ENCODE results near the gene TBX3. TPM values are rescaled to one million over a fixed set of nuclear protein-coding genes. Genes with fewer than 3 reads are reported as not detected.
A peak's percentile ranks its signal among the peaks of the same experiment; 100 is the strongest.

Gene TBX3
- total RNA-seq, 1 donor from 2014 or later = 102 TPM

DNA sequence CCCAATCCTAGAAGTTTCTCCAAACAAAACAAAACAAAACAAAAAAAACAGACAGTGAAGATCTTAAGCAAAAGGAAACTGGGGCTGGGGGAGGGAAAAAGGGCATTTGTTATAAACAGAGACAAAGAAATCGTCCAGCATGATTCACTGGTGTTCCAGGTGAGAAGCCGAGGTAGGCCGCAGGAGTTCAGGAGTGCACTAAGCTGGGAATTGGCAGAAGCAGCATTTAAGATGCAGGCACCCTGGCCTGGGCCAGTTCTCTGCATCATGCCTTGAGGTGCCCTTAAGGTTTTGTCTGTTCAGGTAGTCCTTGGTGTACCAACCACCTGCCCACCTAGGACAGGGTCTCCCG is 11.2 kb downstream of the TBX3 start:
- no peak for TF ChIP-seq CTCF (conservative IDR thresholded peaks at IDR 0.05)

GRCh38 chr12:114671443-114672411 is 12.2 kb downstream of the TBX3 start:
- no peak for DNase-seq (ENCODE audit: extremely low spot score, unreplicated experiment)
- H3K4me1 Mint-ChIP-seq (ENCODE audit: unreplicated experiment) = peaks cover 60% of the 10 kb centered on the region
- H3K27me3 Mint-ChIP-seq = peaks cover 66% of the 10 kb centered on the region
- H3K9me3 Mint-ChIP-seq = no peaks in the 10 kb centered on the region
- peaks cover 43% of the 10 kb centered on the region for H3K36me3 Mint-ChIP-seq
- H3K27ac Mint-ChIP-seq = peak overlapping the region; percentile 90
- H3K4me3 Mint-ChIP-seq = peak overlapping the region; percentile 88
- no peak for TF ChIP-seq CTCF (conservative IDR thresholded peaks at IDR 0.05)

More for the DNA sequence above, 11.2 kb downstream of the TBX3 start:
- Mint-ChIP-seq H3K9me3 (no peaks in the 10 kb centered on the region), H3K4me3 (peak overlapping the region; percentile 88), H3K27ac (peak overlapping the region; percentile 90), H3K36me3 (peaks cover 52% of the 10 kb centered on the region), H3K4me1 (ENCODE audit: unreplicated experiment) (peaks cover 54% of the 10 kb centered on the region), H3K27me3 (peaks cover 62% of the 10 kb centered on the region)
- DNase-seq (ENCODE audit: extremely low spot score, unreplicated experiment) = no peak

- peak overlapping the region; percentile 88 for H3K27ac Mint-ChIP-seq
- no peaks in the 10 kb centered on the region for H3K9me3 Mint-ChIP-seq
- H3K27me3 Mint-ChIP-seq = peaks cover 65% of the 10 kb centered on the region
- no peak for DNase-seq (ENCODE audit: extremely low spot score, unreplicated experiment)
- no peak for TF ChIP-seq CTCF (conservative IDR thresholded peaks at IDR 0.05)
- H3K4me1 Mint-ChIP-seq (ENCODE audit: unreplicated experiment) = peaks cover 58% of the 10 kb centered on the region
- peak overlapping the region; percentile 88 for H3K4me3 Mint-ChIP-seq
- H3K36me3 Mint-ChIP-seq = peaks cover 37% of the 10 kb centered on the region
Observed at GRCh38 chr12:114671066-114671442, 12.9 kb downstream of the TBX3 start.

- no peak for TF ChIP-seq CTCF (conservative IDR thresholded peaks at IDR 0.05)
- Mint-ChIP-seq H3K9me3 (no peaks in the 10 kb centered on the region), H3K4me1 (ENCODE audit: unreplicated experiment) (peaks cover 53% of the 10 kb centered on the region), H3K27ac (peak overlapping the region; percentile 88), H3K27me3 (peaks cover 65% of the 10 kb centered on the region), H3K36me3 (peaks cover 31% of the 10 kb centered on the region), H3K4me3 (peak overlapping the region; percentile 88)
- DNase-seq (ENCODE audit: extremely low spot score, unreplicated experiment) = no peak
Observed at GRCh38 chr12:114670291-114670980, 13.5 kb downstream of the TBX3 start.

DNA sequence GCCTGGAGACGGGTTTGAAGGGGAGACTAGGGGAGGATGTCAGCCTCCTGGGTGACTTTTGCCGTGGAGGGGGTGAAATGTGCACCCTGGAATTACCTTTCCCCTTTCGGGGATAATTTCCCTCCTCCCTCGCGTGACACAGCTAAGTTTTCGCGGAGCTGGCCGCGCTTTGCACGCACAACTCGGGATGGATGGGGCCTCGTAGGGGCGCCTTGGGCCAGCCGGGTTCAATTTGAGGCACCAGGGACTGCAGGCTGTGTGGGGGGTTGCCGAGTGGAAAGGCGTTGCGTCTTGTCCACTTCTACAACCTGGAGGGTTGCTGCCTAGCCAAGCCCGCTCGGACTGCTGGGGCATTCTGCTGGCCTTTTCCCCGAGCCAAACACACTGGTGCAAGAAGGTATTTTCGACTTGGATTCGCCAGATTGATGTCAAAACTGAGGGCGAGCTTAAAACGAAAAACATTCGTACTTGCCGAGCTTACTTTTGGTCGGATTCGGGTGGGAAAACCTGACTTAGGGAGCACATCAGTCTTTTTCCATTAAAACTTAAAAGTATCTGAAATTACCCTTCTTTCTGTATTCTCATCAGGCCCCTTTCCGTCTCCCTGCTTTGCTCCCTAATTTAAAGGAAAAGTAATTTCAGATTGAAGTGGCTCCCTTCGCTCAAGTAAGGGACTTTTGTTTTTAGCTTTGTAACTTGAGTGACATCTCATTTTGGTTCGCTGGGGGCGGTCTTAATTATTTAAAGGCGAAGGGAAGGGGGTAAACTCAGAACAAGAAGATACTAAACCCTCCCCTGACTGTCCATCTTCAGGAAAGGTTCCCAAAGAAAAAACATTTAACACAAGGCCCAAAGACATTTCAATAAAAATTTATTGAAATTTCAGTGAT is 14.3 kb downstream of the TBX3 start:
- no peak for TF ChIP-seq CTCF (conservative IDR thresholded peaks at IDR 0.05)
- Mint-ChIP-seq H3K36me3 (peaks cover 25% of the 10 kb centered on the region), H3K4me3 (peak overlapping the region; percentile 88), H3K9me3 (no peaks in the 10 kb centered on the region), H3K27me3 (peaks cover 69% of the 10 kb centered on the region), H3K27ac (peak overlapping the region; percentile 88), H3K4me1 (ENCODE audit: unreplicated experiment) (peaks cover 53% of the 10 kb centered on the region)
- DNase-seq (ENCODE audit: extremely low spot score, unreplicated experiment) = peak; percentile 76

Data from type B pancreatic cell (in vitro differentiated cells).